Eye (tissue), 1 donor: ENCODE data around the gene MEX3D.

Source experiments
- DNase-seq: peaks from one replicate; pipeline ENCODE4 v3.0.0-alpha.2; 2015

MEX3D gene

DNA sequence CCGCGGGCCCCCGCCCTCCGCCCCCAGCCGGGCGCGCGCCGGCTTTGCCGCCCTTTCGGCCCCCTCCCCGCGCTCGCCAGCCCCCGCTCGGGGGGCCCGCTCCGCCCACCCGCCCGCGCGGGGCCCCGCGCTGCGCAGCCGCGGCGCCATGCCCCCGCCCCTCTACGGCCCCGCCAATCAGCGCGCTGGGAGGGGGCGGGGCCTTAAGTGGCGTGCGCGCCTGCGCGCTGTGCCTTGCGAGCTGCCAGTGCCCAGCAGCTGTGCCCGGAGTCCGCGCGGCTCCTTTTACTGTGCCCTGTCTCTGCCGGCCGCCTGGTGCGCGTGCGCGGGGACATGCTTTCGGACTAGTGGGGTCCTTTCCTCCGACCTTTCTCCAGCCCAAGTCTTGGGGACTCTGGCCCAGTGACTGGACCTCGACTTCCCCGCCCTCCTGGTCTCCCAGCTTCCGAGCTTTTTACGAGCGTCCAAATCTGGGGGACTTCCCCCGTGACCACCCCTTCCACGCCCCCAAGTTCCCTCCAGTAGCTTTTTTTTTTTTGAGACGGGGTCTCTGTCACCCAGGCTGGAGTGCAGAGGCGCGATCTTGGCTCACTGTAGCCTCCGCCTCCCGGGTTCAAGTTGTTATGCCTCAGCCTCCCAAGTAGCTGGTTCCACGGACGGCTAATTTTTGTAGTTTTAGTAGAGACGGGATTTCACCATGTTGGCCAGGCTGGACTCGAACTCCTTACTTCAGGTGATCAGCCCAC lies 24.8 kb upstream of the MEX3D start, which contains the start of gene MBD3:
Gene MBD3, minus strand, starts transcription at position 111 of the 746 bp plus-strand sequence. CDS start 234 bp downstream, outside the sequence.
- peak; percentile 97 for DNase-seq

DNA sequence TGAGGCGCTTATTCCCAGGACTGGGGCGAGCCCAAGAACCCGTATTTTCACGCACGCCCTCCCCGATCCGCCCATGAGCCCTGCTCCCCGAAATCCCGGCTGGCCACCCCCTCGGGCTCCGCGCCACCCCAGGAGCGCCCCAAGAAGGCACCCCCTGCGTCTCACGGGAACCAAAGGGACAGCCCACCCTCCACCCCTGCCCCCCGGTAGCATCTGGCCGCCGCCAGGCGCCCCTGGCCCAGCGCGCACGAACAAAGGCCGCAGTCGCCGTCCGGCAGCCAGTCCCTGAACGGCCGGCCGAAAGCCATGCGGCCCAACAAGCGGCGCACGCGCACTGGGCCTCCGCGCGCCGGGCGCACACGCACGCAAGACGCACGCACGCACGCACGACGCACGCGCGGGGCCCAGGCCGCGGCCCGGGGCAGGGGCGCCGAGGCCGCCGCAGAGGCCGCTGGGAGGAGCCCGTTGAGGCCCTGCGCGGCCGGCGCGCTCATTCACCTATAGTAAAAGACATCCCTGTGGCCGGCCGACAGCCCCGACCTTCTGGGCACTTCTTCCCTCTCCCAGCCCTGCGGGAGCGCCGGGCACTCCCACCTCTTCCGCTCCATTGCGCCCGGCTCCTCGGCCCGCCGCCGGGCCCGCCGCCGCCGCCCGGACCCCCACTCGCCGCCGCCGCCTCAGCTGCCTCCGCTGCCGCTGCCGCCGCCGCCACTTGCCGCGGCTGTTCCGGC lies 24.1 kb upstream of the MEX3D start:
- DNase-seq, result peak; percentile 96

DNA sequence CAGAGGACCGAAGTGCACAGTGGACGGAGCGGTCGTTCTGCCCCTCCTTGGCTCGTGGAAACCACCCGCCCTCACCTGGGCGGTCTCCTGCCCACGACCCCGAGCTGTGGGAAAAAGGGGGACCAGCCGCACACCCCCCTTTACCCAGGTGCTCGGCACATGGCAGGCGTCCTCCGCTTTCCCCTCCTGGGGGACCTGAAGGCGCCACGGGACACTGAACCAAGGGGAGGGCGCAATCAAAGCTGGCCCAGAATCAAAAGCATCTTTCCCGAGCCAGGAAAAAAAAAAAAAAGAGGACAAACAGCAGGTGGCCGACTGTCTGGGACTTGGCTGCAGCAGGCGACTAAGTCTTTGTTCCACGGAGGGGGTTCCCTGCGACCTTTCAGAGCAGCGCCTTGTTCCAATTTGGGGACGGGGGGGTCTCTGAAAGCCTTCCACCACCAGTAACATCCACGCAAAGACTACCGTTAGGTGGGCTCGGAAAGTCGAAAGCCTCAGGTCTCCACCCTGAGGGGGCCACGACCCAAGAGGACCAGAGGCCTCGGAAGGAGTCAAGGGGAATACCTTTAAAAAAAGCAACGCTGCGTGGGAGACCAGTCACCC lies 23.4 kb upstream of the MEX3D start:
- DNase-seq, result peak; percentile 72

DNA sequence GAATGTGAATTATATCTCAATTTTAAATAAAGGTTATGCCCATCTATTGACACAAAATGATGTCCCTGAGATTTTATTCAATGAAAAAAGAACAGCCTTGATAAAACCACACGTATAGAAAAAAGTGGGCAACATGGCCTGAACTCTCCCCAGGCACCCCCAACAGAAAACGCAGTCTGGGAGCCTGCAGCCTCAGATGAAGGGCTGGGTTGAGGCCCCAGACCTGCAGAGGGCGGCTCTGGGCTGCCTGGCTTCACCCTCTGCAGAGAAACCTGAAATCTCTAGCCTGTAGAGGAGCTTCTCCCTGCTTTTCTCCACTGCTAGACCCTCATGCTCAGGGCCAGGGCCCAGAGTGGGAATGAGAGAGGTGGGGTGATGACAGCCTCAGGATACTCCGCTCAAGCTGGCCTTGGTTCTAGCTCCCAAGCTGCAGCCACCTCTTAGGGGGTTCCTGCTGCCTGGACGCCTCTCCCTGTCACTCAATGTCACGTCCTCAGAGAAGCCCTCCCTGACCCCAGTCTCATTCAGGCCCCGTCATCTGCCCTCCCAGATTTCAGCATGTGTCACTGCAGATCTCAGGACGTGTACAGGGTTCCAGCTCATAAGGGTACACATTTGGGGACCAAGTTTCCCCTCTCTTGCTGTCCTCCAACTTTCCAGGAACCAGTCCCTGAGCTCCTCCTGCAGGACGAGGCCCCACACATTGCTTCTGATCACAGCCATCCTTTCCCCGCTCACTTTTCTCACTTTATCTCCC lies 22.7 kb upstream of the MEX3D start:
- peak; percentile 40 for DNase-seq

DNA sequence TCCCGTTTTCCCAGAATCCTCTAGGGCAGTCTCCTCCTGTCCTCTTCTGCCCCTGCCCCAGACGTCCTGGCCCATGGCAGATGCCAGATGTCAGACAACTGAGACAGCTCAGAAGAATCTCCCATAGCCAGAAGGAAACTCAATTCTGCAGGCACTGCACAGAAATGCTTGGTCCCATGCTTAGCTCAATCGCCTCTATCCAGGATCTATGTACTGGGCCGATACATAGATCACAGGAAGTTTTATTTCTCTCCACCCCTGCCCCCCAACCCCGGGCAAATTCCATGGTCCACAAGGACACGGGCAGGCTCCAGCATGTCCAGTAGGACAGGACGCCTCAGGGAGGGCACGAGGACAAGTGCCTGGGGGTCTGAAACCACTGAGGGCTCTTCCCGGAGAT lies 19.7 kb upstream of the MEX3D start:
- peak; percentile 27 for DNase-seq

DNA sequence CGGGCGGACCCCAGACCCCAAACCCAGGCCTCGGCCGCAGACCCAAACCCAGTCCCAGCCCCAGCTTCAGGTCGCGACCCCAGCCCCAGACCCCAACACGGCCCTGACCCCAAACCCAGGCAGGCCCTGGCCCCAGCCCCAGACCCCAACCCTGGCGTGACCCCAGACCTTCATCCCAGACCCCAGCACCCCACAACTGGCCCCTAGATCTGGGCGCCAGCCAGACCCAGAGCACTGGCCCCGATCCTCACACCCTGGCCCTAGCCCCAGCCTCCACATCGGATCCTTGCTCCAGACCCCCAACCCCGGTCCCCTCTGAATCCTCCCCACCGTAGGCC lies 17.1 kb upstream of the MEX3D start:
- DNase-seq, result no peak

DNA sequence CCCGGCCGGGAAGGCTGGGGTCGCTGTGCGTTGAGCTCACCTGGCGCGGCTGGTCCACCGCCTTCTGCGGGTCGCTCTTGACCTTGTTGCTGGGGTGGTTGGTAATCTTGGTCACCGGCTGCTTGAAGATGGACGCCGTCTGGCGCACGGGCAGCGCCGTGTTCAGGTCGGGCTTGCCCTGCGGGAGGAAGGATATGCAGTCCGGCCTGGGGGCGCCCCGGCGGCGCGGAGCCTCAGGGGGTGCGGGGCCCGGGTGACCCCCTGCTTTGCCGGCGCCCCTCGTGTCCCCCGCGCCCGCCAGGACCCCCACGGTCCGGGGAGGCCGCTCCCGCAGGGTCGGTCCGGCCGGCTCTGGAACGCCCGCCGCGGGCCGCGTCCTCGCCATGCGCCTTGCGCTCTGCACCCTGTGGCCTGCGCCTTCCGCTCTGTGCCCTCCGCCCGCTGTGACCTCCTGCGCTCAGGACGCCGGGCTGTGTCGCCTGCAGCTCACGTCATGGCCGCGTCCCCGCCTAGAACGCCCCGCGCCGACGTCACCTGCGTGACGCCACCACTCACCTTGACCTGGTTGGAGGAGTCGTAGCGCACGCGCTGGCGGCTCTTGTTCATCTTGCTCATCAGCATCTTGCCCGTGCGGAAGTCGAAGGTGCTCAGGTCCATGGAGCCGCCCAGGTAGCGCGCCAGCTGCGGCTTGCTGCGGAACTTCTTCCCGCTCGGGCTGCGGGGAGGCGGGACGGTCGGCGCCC lies 16.5 kb upstream of the MEX3D start:
- no peak for DNase-seq

DNA sequence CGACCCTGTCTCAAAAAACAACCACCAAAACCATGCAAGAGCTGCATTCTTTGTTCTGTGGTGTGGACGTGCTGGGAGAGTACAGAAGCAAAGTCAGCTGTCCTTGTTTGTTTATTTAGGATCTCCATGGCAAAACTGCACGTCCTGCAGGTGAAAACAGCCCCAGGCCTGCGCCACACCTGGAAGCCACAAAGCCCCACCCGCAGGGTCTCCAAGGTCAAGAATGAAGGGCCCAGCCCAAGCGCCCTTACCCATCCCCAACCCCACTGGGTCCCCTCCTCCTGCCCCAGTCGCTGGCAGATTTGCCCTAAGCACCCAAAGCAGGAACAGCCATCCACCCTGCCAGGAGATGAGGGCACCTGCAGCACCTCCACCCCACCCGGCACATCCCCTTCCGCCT lies 14.1 kb upstream of the MEX3D start:
- no peak for DNase-seq

DNA sequence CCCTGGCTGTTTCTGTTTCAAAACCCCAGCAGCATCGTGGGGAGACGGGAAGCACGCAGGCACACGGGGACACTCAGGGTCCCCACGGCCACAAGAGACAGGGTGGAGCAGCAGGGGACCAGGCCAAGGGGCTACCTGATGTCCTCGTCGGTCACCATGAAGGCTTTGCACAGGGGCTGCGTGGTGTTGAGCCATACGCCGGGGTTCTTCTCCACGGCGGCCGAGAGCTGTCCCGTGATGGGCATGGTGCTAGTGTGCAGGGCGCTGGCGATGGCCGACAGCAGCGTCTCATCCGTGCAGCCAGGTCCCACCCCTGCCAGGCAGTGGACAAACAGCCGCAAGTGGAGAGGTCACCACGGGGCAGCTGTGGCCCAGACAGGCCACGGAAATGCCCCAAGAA lies 12.8 kb upstream of the MEX3D start:
- no peak for DNase-seq

DNA sequence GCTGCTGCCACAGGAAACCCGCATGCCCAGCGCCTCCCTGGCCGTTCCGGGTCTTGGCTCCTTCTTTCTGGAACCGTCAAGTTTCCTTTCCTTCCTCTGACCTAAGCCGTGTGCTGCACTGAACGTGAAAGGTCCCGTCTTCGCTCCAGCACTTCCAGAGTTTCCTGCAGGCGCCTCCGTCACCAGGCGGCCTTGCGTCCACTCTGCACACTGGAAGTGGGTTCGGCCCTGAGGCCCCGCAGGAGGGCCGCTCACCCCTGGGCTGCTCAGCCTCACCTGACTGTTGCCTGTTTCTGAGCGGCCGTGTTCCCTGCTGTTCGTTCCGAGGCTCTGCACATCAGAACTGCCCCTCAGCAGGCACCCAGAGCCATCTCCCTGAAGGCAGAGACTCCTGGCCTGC lies 12.3 kb upstream of the MEX3D start:
- no peak for DNase-seq

DNA sequence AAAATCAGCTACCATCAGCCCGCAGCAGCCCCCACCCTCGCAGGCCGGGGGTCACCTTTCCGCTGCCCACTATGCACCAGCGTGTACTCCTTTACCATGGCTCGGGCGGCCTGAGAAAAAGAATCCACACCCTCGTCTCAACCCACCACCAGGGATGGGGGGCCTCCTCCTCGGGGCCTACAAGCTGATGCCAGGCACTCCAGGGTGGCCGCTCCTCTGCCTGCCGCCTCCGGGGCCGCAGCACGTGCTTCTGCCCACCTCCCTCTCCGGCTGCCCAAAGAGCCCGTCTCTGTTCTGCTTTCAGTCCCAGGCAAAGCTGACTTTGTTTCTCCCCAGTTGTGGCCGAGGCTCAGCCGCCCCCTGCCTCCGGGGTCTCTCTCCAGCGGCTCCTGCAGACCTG lies 11.1 kb upstream of the MEX3D start:
- no peak for DNase-seq

DNA sequence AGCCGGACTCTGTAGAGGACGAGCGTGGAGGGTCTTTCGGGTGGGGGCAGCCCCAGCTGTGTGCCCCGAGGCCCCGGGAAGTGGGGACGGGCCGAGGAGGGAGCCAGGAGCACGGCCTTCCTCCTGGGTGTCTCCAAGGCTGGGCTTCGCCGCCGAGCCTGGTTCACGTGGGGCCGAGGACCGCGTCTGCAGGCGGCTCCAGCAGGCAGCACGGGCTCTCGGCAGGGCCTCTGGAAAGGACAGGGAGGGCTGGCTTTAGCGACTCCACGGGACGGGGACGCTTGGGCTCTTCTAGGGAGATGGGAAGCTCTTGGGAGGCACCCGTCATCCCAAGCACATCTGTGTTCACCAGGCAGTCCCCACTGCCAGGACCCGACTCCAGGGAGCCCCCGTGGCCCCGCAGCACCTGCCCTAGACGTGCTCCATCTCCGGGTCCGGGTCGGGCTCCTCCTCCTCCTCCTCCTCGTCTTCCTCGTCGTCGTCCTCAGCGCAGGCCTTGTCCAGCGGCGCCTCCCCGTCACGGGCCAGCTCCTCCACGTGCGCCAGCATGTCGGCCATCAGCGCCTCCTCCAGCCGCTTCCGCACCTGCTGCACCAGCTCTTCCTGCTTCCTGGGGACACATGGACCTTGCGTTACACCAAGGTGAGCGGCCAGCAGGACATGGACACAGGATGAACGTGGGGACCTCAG lies 9.9 kb upstream of the MEX3D start:
- no peak for DNase-seq

DNA sequence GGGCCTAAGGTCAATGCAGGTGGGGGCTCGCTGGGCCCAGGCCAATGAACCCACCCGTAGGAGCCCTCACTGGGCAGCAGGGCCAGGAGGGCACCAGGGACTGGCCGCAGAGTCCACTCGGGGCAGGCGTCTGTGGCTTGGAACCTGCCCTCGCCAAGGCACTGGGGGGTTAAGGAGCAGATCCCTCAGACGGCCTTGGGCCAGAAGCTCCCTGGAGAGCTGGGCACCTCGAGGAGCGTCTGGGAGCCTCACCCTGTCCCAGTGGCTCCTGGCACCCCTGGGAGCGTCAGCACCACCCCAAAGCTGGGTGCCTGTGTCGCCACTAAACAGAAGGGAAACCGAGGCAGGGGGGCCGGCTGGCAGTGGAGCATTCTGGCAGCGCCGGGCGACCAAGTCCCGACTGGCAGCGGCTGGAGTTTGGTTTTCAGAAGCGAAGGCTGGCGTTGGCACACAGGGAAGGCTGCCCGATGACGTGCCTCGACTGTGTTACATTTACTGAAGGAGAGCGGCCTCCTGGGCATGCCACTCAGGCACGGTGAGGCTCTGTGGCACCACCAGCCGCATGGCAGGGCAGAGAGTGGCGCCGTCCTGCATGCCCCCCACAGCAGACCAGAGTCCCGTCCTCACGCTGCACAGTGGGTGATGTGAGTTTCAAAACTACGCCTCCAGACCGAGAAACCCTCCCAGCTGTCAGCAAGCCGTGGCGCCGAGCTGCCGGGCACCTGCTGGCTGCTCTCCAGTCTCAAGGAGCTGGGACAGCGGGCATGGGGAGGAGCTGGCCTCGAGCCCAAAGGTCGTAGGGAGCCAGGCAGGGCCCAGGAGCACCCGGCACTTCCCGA lies 9.2 kb upstream of the MEX3D start:
- no peak for DNase-seq

DNA sequence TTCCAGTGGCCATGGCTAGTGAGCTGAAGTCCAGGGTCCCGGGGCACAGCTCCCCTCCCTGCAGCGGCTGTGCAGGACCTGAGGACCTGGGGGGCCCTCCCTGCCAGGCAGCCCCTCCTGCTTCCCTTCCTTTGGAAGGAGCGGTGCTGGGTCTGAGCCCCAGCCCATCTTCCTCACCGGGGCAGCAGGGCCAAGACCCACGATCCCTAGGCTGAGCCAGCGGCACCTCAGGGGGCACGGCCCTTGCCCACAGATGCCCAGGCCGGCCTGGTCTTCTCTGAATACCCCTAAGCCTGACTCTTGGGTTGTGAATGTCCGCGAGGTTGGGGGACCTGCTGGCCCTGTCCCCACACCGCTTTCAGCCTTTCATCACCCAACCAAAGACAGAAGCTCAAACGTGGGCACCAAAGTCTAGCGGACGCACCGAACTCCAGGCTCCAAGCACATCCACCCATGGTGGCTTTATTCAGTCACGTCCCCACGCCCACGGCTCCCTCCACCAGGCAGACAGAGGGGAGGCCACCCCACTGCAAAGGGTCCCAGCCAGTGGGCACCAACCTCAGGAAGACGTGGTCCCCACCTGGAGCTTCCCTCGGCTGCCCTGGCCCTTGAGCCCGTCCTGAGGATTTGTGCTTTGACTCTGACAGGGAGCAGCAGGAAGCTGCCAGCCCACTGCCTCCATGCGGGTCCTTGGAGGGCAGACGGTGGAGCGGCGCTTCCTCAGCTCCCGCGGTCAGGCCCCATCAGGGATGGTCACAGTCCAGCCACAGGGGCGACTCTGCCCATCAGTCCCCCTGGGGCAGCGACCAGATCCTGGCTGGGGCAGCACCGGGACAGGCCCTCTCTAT lies 8.3 kb upstream of the MEX3D start:
- DNase-seq, result no peak

DNA sequence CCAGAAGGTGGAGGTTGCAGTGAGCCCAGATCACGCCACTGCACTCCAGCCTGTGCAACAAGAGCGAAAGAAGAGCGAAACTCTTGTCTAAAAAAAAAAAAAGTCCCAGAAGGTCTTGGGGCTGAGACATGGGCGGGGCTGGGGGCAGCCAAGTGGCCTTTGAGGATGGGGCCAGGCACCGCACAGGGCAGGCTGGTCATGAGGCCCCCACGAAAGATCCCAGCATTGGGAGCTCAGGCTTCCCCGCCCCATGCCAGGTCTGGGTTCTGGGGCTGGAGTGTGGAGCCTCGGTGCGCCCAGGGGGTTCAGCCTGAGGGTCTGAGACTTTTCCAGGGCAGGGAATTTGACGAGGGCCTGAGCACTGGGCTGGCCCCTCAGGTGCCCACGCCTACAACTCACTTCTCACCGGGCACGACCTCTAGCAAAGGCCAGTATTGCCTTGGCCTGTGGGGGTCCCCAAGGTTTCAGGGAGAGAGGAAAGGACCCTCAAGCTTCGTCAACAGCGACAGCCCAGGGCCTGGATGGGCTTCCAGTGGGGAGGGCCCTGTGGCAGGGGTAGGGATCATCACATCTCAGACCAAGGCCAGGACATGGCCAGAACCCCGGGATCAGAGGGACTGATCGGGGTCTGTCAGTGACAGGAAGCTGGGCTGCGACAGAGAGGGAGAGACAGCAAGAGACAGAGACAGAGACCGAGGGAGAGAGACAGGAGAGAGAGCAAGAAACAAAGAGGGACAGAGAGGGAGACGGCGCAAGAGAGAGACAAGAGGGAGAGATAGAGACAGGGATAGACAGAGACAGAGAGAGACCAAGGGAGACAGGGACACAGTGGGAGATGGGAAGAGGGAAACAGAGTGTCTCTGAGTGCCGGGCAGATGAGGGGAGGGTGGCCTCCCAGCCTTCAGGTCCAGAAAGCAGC lies 7.5 kb upstream of the MEX3D start:
- no peak for DNase-seq

DNA sequence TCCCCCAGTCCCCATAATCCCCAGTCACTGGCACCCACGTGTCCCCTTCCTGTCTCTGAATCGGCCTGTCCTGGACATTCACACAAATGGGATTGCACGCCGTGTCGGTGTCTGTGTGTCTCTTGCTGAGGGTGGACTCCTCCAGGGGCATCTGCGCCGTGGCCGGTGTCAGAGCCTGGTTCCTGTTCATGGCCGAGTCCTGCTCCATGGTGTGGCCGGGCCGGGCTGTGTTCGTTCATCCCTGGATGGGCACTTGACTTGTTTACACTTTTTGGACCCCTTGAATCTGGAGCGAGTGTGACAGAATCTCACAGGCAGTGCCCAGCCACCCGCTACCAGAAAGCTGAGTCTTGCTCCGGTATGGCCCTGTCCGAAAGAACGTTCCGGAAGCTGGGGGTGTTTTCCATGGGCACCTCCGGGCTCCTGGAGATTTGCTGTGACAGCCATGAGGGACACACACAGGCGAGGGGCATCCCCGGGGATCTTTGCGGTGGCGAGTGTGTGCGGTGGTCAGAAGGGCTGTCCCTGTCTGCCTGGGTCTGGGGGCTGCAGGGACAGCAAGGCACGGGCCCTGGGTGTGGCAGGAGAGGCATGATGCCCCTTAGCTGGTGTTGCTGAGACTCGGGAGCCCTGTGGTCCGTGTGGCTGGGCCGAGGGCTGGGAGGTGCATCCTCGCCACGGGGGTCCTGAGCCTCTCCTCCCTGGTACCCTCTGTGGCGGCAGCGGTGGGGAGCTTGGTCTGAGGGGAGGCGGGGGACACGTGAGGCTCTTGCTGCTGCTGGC lies 6.4 kb upstream of the MEX3D start:
- DNase-seq, result no peak

DNA sequence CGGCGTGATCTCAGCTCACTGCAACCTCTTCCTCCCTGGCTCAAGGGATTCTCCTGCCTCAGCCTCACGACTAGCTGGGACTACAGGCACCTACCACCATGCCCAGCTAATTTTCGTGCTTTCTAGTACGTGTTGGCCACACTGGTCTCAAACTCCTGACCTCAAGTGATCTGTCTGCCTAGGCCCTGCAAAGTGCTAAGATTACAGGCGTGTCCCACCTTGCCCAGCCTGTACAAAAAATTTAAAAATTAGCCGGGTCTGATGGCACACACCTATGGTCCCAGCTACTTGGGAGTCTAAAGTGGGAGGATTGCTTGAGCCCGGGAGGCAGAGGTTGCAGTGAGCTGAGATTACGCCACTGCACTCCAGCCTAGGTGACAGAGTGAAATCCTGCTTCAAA lies 4.7 kb upstream of the MEX3D start:
- no peak for DNase-seq

DNA sequence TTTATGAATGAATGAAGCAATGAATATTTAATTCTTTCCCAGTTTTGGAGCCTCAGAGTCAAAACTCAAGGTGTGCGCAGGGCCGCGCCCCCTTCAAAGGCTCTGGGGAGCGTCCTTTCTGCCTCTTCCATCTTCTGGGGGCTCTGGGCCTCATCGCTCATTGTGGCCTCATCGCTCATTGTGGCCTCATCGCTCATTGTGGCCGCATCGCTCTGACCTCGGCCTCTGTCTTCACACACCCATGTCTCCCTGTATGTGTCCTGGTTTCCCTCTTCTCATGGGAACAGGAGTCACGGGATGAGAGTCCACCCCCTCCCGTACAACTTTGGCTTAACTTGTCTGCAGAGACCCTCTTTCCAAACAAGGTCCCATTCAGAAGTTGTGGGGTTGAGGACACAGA lies 3.2 kb upstream of the MEX3D start:
- DNase-seq, result no peak
